Progenitor cell of endocrine pancreas (in vitro differentiated cells): ENCODE results near the gene MUC3A. TPM values are rescaled to one million over a fixed set of nuclear protein-coding genes. Genes with fewer than 3 reads are reported as not detected.
"Not testable (repeated sequence)": the region's sequence is repeated elsewhere in the genome, so short reads cannot be mapped to it uniquely, and the experiment has no call there.

Experiments
- DNase-seq: peaks from one replicate; pipeline ENCODE4 v3.0.0; 2021; ENCODE audit warnings: low spot score; ENCODE audit not compliant: unreplicated experiment
- H3K27ac Mint-ChIP-seq: 2 replicates; pipeline ENCODE4 v1.8.0; 2021; ENCODE audit warnings: mild to moderate bottlenecking, moderate library complexity, mixed read lengths
- H3K27me3 Mint-ChIP-seq: 2 replicates; pipeline ENCODE4 v1.8.0; 2021; ENCODE audit warnings: mixed read lengths
- H3K36me3 Mint-ChIP-seq: 2 replicates; pipeline ENCODE4 v1.8.0; 2022; ENCODE audit warnings: mixed read lengths; ENCODE audit not compliant: insufficient read depth
- H3K4me1 Mint-ChIP-seq: 2 replicates; pipeline ENCODE4 v1.8.0; 2021; ENCODE audit warnings: low read depth, mixed read lengths
- H3K4me3 Mint-ChIP-seq: 2 replicates; pipeline ENCODE4 v1.8.0; 2021; ENCODE audit warnings: low read depth, mild to moderate bottlenecking, moderate library complexity, mixed read lengths
- H3K9me3 Mint-ChIP-seq: 2 replicates; pipeline ENCODE4 v1.8.0; 2021; ENCODE audit warnings: low read depth, mixed read lengths
- CTCF ChIP-seq: fragments of 200-600 bp; sonication (generic); IDR thresholded peaks from one replicate; pipeline ENCODE4 v1.5.0; 2021; ENCODE audit warnings: antibody characterized with exemption, mild to moderate bottlenecking; ENCODE audit not compliant: unreplicated experiment
- total RNA-seq: library from RNA; stranded (reverse); gene quantifications from 2 replicates; pipeline ENCODE4 v1.2.1, GENCODE V29; 2021

Gene MUC3A
- total RNA-seq, 1 donor from 2014 or later, result 2.0 TPM

DNA sequence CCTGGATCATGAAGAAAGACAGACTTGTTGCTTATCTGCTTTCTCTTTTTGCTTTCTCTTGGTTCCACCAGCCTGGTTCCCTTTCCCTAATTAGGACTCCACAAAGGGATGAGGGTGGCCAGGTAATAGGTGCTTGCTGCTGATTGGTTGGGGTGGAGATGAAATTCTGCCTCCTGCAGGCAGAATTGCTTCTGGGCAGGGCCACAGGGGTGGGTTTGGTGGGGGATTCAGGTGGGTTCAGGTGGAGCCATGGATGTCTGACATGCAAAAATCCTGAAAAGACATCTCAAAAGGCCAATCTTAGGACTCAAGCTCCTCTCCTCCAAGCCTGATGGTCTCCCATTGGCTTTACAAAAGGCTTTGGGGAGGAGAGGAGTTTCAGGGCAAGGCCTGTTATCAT lies 28.3 kb upstream of the MUC3A start:
- H3K4me1 Mint-ChIP-seq, result peaks cover 9% of the 10 kb centered on the region
- no peaks in the 10 kb centered on the region for H3K36me3 Mint-ChIP-seq
- no peak overlapping the region for H3K27ac Mint-ChIP-seq
- H3K27me3 Mint-ChIP-seq, result peaks cover 3% of the 10 kb centered on the region
- H3K9me3 Mint-ChIP-seq, result peaks cover 7% of the 10 kb centered on the region
- no peak for DNase-seq
- H3K4me3 Mint-ChIP-seq, result no peak overlapping the region
- TF ChIP-seq CTCF, result no peak

- not testable (repeated sequence) for H3K27ac Mint-ChIP-seq, H3K36me3 Mint-ChIP-seq, H3K4me1 Mint-ChIP-seq, H3K9me3 Mint-ChIP-seq, DNase-seq, H3K4me3 Mint-ChIP-seq, H3K27me3 Mint-ChIP-seq
Measured at GRCh38 chr7:100923616-100924015, 25.7 kb upstream of the MUC3A start.

DNA sequence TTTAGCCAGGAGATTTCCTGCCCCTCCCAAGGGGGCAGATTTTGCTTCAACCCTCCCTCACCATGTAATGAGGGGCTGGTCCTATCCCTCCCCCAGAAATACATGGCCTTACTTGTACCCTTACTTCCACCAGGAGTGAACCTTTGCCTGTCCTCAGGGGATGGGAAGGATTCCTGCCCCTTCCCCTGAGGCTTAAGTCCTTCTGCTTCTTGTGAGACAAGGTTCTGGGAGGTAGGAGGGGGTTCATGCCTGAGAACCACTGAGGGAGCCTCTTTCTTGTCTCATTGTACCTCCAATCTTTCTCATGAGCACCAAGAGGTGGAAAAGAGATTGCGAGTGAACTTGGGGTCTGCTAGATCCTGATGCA lies 19.5 kb upstream of the MUC3A start:
- H3K9me3 Mint-ChIP-seq, result peaks cover 6% of the 10 kb centered on the region
- peaks cover 1% of the 10 kb centered on the region for H3K36me3 Mint-ChIP-seq
- DNase-seq, result no peak
- H3K27ac Mint-ChIP-seq, result peak overlapping the region; percentile 23
- no peak for TF ChIP-seq CTCF
- no peaks in the 10 kb centered on the region for H3K27me3 Mint-ChIP-seq
- H3K4me3 Mint-ChIP-seq, result no peak overlapping the region
- peaks cover 3% of the 10 kb centered on the region for H3K4me1 Mint-ChIP-seq

DNA sequence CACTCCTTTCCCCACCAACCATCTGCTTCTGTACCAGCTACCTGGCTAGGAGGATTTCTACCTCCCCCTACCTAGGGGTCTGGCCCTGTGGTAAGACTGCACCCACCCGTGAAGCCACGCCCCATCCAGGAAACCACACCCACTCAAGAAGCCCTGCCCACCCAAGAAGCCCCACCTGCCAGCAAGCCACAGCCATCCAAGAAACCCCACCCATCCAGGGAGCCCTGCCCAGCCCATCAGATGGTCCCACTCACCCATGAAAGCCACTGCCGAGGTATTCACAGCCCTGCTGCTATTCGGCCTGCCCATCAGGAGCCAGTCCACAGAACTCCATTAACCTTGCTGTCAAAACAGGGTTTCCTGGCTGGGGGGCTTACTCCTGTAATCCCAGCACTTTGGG lies 15.6 kb upstream of the MUC3A start:
- Mint-ChIP-seq H3K27ac (no peak overlapping the region), H3K4me3 (no peak overlapping the region), H3K27me3 (no peaks in the 10 kb centered on the region), H3K36me3 (peaks cover 1% of the 10 kb centered on the region), H3K4me1 (peaks cover 3% of the 10 kb centered on the region), H3K9me3 (peaks cover 6% of the 10 kb centered on the region)
- no peak for TF ChIP-seq CTCF
- DNase-seq, result no peak

- H3K36me3 Mint-ChIP-seq, H3K27ac Mint-ChIP-seq, H3K27me3 Mint-ChIP-seq, DNase-seq, H3K9me3 Mint-ChIP-seq, H3K4me1 Mint-ChIP-seq, H3K4me3 Mint-ChIP-seq: not testable (repeated sequence)
Measured at GRCh38 chr7:100935381-100935780, 14.0 kb upstream of the MUC3A start.

GRCh38 chr7:100936167-100936566 lies 13.2 kb upstream of the MUC3A start:
- not testable (repeated sequence) for H3K9me3 Mint-ChIP-seq, H3K27me3 Mint-ChIP-seq, H3K4me3 Mint-ChIP-seq

GRCh38 chr7:100942045-100942774 lies 7.1 kb upstream of the MUC3A start:
- Mint-ChIP-seq H3K36me3 (no peaks in the 10 kb centered on the region), H3K9me3 (peaks cover 2% of the 10 kb centered on the region), H3K4me1 (peaks cover 4% of the 10 kb centered on the region), H3K4me3 (no peak overlapping the region), H3K27ac (no peak overlapping the region), H3K27me3 (peaks cover 5% of the 10 kb centered on the region)
- no peak for TF ChIP-seq CTCF
- DNase-seq, result no peak

More at GRCh38 chr7:100936167-100936566, 13.2 kb upstream of the MUC3A start:
- not testable (repeated sequence) for DNase-seq, H3K27ac Mint-ChIP-seq, H3K36me3 Mint-ChIP-seq, H3K4me1 Mint-ChIP-seq
